ENCODE measurements around the gene ATXN10. TPM values are rescaled to one million over a fixed set of nuclear protein-coding genes. Genes with fewer than 3 reads are reported as not detected.

ATXN10 gene
- total RNA-seq, 4 donors from 2014 or later: 35.5 to 83.3 (median 51.1) TPM

DNA sequence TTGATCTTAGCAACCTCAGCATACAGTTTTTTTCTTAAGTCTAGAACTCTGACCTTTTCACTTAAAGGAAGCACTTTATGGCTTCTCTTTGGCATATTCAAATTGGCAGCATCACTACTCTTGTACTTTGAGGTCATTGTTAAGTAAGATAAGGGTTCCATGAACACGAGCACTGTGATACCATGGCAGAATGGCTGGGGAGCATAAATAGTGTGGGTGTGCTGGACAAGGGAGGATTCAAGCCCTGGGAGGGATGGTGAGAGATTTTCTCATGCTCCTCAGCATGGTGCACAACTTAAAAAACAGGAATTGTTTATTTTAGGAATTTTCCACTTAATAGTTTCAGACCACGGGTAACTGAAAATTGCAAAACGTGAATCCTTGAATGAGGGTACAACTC, 111.4 kb downstream of the ATXN10 start:
- intact Hi-C loops (cut with DNase I; ENCODE audit: low total_unique reads): no loop called here
- TF ChIP-seq POLR2A (IDR thresholded peaks at IDR 0.05): no peak
- TF ChIP-seq, protein P1, sequence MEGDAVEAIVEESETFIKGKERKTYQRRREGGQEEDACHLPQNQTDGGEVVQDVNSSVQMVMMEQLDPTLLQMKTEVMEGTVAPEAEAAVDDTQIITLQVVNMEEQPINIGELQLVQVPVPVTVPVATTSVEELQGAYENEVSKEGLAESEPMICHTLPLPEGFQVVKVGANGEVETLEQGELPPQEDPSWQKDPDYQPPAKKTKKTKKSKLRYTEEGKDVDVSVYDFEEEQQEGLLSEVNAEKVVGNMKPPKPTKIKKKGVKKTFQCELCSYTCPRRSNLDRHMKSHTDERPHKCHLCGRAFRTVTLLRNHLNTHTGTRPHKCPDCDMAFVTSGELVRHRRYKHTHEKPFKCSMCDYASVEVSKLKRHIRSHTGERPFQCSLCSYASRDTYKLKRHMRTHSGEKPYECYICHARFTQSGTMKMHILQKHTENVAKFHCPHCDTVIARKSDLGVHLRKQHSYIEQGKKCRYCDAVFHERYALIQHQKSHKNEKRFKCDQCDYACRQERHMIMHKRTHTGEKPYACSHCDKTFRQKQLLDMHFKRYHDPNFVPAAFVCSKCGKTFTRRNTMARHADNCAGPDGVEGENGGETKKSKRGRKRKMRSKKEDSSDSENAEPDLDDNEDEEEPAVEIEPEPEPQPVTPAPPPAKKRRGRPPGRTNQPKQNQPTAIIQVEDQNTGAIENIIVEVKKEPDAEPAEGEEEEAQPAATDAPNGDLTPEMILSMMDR (IDR thresholded peaks at IDR 0.05): no peak
- DNase-seq (ENCODE audit: low spot score in 2 of 2): no peak
- H3K4me3 ChIP-seq (ENCODE audit: low read depth, poor library complexity, severe bottlenecking): no peak overlapping the region
- 81 to 85% methylated on average over 3 of the region's 3 CpGs for WGBS, 2 donors

DNA sequence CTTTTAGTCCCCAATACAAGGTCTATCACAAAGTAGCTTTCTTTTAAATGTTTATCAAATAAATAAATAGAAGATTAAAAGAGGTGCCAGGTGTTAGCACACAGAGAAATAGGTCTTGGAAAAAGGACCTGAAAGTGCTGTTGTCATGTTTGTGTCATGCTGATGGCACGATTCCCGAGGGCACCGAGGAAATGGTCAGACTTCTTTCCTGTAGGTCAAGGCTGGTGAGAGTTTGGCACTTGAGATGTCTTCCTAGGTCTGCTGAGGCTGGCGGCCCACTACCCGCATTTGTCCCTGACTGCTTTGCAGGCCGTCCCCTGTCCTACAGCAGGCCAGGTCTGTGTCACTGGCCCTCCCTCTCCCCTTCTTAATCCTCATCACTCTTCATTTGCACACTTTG, 112.1 kb downstream of the ATXN10 start:
- WGBS, 2 donors: 90 to 94% methylated on average over 6 of the region's 6 CpGs
- H3K4me3 ChIP-seq (ENCODE audit: low read depth, poor library complexity, severe bottlenecking): no peak overlapping the region
- TF ChIP-seq, protein P1 (IDR thresholded peaks at IDR 0.05): no peak
- TF ChIP-seq POLR2A (IDR thresholded peaks at IDR 0.05): no peak
- intact Hi-C loops (cut with DNase I; ENCODE audit: low total_unique reads): no loop called here
- DNase-seq (ENCODE audit: low spot score in 2 of 2): no peak

DNA sequence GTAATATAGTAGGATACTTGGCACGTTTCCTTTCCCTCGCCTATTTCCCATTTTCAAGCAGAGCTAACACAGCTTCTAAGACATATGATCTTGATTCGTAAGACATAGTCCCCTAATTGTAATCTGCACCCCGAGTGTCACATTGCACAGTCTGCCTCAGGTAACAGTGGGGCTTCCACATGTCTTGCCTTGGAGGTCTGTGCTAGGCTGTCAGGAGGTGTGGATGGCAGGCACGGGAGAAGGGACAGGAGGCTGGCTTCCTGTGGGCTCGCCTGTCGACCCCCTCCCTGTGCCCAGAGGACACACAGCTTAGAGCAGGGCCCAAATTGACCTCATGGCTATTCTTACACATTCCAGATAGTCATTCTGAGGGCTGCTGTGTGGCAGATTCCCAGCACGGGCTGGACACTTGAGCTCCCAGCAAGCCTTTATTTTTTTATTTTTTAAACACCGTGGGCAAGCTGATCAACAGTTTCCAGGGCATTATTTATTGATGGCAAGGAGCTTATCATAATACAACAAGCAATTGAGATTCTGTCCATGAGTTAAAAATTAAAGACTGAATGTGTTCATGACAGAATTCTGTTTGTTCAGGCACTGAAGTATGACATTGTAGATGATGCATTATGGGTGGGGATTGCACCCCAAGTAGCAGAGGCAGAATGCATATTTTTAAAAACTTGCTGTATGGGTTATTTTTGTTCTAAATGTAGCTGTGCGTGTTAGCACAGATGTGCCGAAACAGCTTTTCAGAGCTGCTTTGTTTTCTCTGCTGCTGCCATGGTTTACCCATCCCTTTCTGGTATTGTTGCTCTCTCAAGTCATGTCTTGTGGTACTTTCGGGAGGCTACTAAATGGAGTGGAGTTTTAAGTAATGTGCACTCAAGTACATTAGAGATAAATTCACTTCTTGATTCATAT, 113.0 kb downstream of the ATXN10 start:
- DNase-seq (ENCODE audit: low spot score in 2 of 2): no peak
- 73 to 76% methylated on average over 12 of the region's 12 CpGs for WGBS, 2 donors
- no peak overlapping the region for H3K4me3 ChIP-seq (ENCODE audit: low read depth, poor library complexity, severe bottlenecking)
- intact Hi-C loops (cut with DNase I; ENCODE audit: low total_unique reads): no loop called here
- TF ChIP-seq POLR2A (IDR thresholded peaks at IDR 0.05): no peak
- TF ChIP-seq, protein P1 (IDR thresholded peaks at IDR 0.05): no peak

DNA sequence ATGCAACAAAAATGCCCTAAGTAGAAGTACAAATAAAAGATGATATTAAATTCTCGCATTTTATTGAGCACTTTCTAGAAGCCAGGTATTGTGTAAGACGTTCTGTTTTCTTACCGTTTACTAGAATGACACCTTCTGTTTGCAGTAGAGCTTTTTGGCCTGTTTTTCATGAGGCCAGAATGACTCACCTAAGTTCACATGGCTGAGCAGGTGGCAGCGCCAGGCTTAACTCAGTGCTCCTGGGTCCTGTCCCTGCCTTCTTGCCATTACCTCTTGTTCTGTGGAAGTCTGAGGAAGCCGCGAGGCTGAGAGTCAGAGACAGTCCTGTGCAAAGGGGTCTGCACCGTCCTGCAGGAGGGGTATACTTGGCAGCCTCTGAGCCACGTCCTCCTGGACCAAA, 113.8 kb downstream of the ATXN10 start:
- intact Hi-C loops (cut with DNase I; ENCODE audit: low total_unique reads): no loop called here
- DNase-seq (ENCODE audit: low spot score in 2 of 2): no peak
- TF ChIP-seq POLR2A (IDR thresholded peaks at IDR 0.05): no peak
- TF ChIP-seq, protein P1 (IDR thresholded peaks at IDR 0.05): no peak
- no peak overlapping the region for H3K4me3 ChIP-seq (ENCODE audit: low read depth, poor library complexity, severe bottlenecking)
- WGBS, 2 donors: 59 to 70% methylated on average over 8 of the region's 8 CpGs

DNA sequence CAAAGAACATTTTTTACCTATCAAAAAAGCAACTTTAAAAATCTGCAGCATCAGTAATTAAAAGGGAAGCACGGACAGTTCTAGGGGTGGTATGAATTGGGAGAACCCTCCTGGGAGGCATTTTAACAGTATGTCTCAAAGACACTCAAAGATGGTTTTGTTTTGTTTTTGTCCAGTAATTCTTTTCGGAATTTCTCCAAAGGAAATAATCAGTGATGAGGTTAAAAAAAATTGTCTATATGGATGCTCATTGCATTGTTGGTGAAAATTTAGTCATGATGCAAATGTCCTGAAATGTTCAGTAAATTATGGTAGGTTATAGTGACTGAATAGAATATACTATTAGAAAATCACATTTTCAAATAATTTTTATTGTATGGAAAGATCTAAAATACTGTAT, 115.1 kb downstream of the ATXN10 start:
- intact Hi-C loops (cut with DNase I; ENCODE audit: low total_unique reads): no loop called here
- WGBS, 2 donors: 42 to 47% methylated on average over 2 of the region's 2 CpGs
- TF ChIP-seq POLR2A (IDR thresholded peaks at IDR 0.05): no peak
- TF ChIP-seq, protein P1 (IDR thresholded peaks at IDR 0.05): no peak

More for the DNA sequence above, 115.1 kb downstream of the ATXN10 start:
- no peak for DNase-seq (ENCODE audit: low spot score in 2 of 2)
- no peak overlapping the region for H3K4me3 ChIP-seq (ENCODE audit: low read depth, poor library complexity, severe bottlenecking)

Data from lower leg skin (tissue), 4 donors.